Measurements from ENCODE around the gene CNTN6. TPM values are rescaled to one million over a fixed set of nuclear protein-coding genes. Genes with fewer than 3 reads are reported as not detected.

The CNTN6 gene
- total RNA-seq, 4 donors from 2014 or later: not detected

GRCh38 chr3:1207904-1208303, 115.1 kb downstream of the CNTN6 start:
- H3K4me3 ChIP-seq: no peak overlapping the region
- H3K36me3 ChIP-seq: no peaks in the 10 kb centered on the region
- no peak overlapping the region for H3K27ac ChIP-seq
- H3K4me1 ChIP-seq: no peaks in the 10 kb centered on the region
- 11% methylated on average over 2 of the region's 2 CpGs for WGBS, 2 donors
- H3K9me3 ChIP-seq: no peaks in the 10 kb centered on the region
- H3K27me3 ChIP-seq: no peaks in the 10 kb centered on the region
- TF ChIP-seq POLR2A (IDR thresholded peaks at IDR 0.05): no peak
- DNase-seq: no peak
- intact Hi-C loops (cut with DNase I): no loop called here

DNA sequence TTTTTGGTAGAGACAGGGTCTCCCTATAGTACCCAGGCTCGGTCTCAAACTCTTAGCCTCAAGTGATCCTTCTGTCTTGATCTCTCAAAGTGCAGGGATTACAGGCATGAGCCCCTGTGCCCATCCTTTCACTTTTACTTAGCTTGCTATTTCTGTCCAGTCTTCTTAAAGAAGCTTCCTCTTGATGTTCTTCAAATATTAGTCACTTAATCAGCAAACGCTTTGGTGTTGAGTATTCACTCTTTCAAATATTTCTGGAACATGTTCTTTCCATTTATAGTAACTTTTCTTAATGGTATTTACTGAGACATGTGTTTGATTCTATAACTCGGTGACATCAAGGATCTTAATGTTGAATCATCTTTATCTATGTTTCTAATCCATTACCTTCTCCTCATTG, 122.1 kb downstream of the CNTN6 start:
- Histone ChIP-seq H3K9me3 (no peaks in the 10 kb centered on the region), H3K27ac (no peak overlapping the region), H3K36me3 (no peaks in the 10 kb centered on the region), H3K4me3 (no peak overlapping the region), H3K27me3 (no peaks in the 10 kb centered on the region), H3K4me1 (no peaks in the 10 kb centered on the region)
- no peak for TF ChIP-seq POLR2A (IDR thresholded peaks at IDR 0.05)
- TF ChIP-seq CTCF (IDR thresholded peaks at IDR 0.05): no peak
- intact Hi-C loops (cut with DNase I): no loop called here
- 48 to 54% methylated on average over 3 of the region's 3 CpGs for WGBS, 2 donors
- DNase-seq: no peak

DNA sequence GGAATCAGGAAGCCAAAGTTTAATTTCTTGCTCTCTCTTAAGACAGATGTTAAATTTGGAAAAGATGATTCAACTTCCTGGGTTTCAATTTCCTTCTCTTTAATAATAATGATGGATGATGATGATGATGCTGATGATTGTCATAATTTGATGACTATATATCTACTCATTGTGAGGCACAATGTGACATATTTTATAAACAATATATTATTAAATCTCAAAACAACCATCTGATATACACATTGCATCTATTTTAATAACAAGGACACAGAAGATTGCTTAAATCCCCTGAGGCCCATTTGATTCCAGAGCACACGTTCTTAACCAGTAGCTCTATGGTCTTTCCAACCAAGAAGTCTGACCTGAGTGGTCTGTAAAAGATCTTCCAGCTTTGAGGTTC, 124.0 kb downstream of the CNTN6 start:
- no peak overlapping the region for H3K27ac ChIP-seq
- H3K36me3 ChIP-seq: no peaks in the 10 kb centered on the region
- H3K9me3 ChIP-seq: no peaks in the 10 kb centered on the region
- WGBS, 2 donors: 43 to 54% methylated on average over 1 of the region's 1 CpG
- no peak for TF ChIP-seq POLR2A (IDR thresholded peaks at IDR 0.05)
- TF ChIP-seq CTCF (IDR thresholded peaks at IDR 0.05): no peak
- H3K27me3 ChIP-seq: no peaks in the 10 kb centered on the region
- intact Hi-C loops (cut with DNase I): no loop called here
- no peak overlapping the region for H3K4me3 ChIP-seq
- no peak for DNase-seq
- no peaks in the 10 kb centered on the region for H3K4me1 ChIP-seq

GRCh38 chr3:1227111-1227510, 134.3 kb downstream of the CNTN6 start:
- no peak for DNase-seq
- Histone ChIP-seq H3K27ac (no peak overlapping the region), H3K27me3 (no peaks in the 10 kb centered on the region), H3K9me3 (no peaks in the 10 kb centered on the region), H3K4me1 (no peaks in the 10 kb centered on the region), H3K4me3 (no peak overlapping the region), H3K36me3 (no peaks in the 10 kb centered on the region)
- intact Hi-C loops (cut with DNase I): no loop called here
- WGBS, 2 donors: 88 to 90% methylated on average over 3 of the region's 3 CpGs
- TF ChIP-seq CTCF (IDR thresholded peaks at IDR 0.05): no peak
- no peak for TF ChIP-seq POLR2A (IDR thresholded peaks at IDR 0.05)

GRCh38 chr3:1228289-1228688, 135.5 kb downstream of the CNTN6 start:
- Histone ChIP-seq H3K4me3 (no peak overlapping the region), H3K9me3 (no peaks in the 10 kb centered on the region), H3K36me3 (no peaks in the 10 kb centered on the region), H3K27me3 (no peaks in the 10 kb centered on the region), H3K27ac (no peak overlapping the region), H3K4me1 (no peaks in the 10 kb centered on the region)
- TF ChIP-seq POLR2A (IDR thresholded peaks at IDR 0.05) (no peak), CTCF (IDR thresholded peaks at IDR 0.05) (no peak)
- intact Hi-C loops (cut with DNase I): no loop called here
- DNase-seq: no peak
- 61 to 79% methylated on average over 4 of the region's 4 CpGs for WGBS, 2 donors

DNA sequence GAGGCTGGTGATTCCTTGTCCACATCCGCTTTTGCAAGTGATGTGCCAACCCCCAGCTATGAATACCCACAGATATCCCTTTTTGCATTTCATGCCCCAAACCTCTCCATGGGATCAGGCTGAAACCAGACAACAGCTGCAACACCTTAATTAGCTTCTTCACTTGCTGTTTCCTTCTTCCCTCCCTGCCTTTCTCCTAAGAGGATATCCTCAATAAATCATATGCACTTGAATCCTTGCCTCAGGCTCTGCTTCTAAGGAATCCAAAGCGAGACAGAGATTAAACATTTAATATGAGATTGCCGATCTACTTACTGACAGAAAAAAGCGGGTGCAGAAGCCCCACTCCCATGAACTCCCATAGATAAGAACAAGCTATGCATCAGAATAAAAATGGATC, 138.1 kb downstream of the CNTN6 start:
- Histone ChIP-seq H3K9me3 (no peaks in the 10 kb centered on the region), H3K36me3 (no peaks in the 10 kb centered on the region), H3K27me3 (no peaks in the 10 kb centered on the region), H3K27ac (no peak overlapping the region), H3K4me1 (no peaks in the 10 kb centered on the region), H3K4me3 (no peak overlapping the region)
- DNase-seq: no peak
- 74 to 83% methylated on average over 4 of the region's 4 CpGs for WGBS, 2 donors
- intact Hi-C loops (cut with DNase I): no loop called here
- no peak for TF ChIP-seq POLR2A (IDR thresholded peaks at IDR 0.05)
- TF ChIP-seq CTCF (IDR thresholded peaks at IDR 0.05): no peak
